ENCODE results near the gene CHCHD3.

GRCh38 chr7:132804849-132805485, 276.9 kb downstream of the CHCHD3 start:
- TF ChIP-seq POLR2A (IDR thresholded peaks at IDR 0.05; ENCODE audit: low read depth, low read length) (no peak), POLR2AphosphoS5 (IDR thresholded peaks at IDR 0.05; ENCODE audit: low read depth, low read length) (no peak), POU2F2 (IDR thresholded peaks at IDR 0.05; ENCODE audit: low read depth, low read length) (no peak), TAF1 (IDR thresholded peaks at IDR 0.05; ENCODE audit: low read depth, low read length) (no peak), SPI1 (IDR thresholded peaks at IDR 0.05; ENCODE audit: low read depth, low read length) (no peak)
